Measurements from ENCODE around the gene ZFYVE21. TPM values are rescaled to one million over a fixed set of nuclear protein-coding genes. Genes with fewer than 3 reads are reported as not detected.

The ZFYVE21 gene
- total RNA-seq, 1 experiment from 2014 or later: 59.7 TPM

GRCh38 chr14:103715052-103716000 lies at the start of gene ZFYVE21, which contains the start of gene XRCC3 (continued):
- peak; percentile 49; the same call in 1 of the 2 replicates for TF ChIP-seq ARID4B (CRISPR knock-in tag; IDR thresholded peaks at IDR 0.05; ENCODE audit: borderline replicate concordance)
- TF ChIP-seq ZNF416 (CRISPR knock-in tag; IDR thresholded peaks at IDR 0.05): peak; percentile 90
- TF ChIP-seq MAX (CRISPR knock-in tag; IDR thresholded peaks at IDR 0.05): 0 out of 2 replicates have a peak, but pooled peaks have one; percentile 47
- peak; percentile 96 for TF ChIP-seq SP1 (CRISPR knock-in tag; conservative IDR thresholded peaks at IDR 0.05)
- TF ChIP-seq IRF1 (CRISPR knock-in tag; IDR thresholded peaks at IDR 0.05): no peak
- TF ChIP-seq NFE2L1 (CRISPR knock-in tag; IDR thresholded peaks at IDR 0.05): peak; percentile 84
- TF ChIP-seq CBFB (CRISPR knock-in tag; IDR thresholded peaks at IDR 0.05; ENCODE audit: low read depth): no peak
- TF ChIP-seq FOXP1 (CRISPR knock-in tag; IDR thresholded peaks at IDR 0.05; ENCODE audit: borderline replicate concordance): peak; percentile 69
- peak; percentile 32 for TF ChIP-seq HMGXB4 (CRISPR knock-in tag; IDR thresholded peaks at IDR 0.05)
- TF ChIP-seq USF2 (CRISPR knock-in tag; IDR thresholded peaks at IDR 0.05): peak; percentile 83

GRCh38 chr14:103667671-103668070 lies 47.9 kb upstream of the ZFYVE21 start:
- Mint-ChIP-seq H3K9me3 (no peaks in the 10 kb centered on the region), H3K36me3 (peaks cover 53% of the 10 kb centered on the region), H3K4me3 (no peak overlapping the region), H3K27me3 (ENCODE audit: low read depth) (no peaks in the 10 kb centered on the region), H3K4me1 (no peaks in the 10 kb centered on the region), H3K27ac (no peak overlapping the region)
- ChIA-PET POLR2A (no interaction called here), CTCF (interaction anchor here (1.4 kb wide), 1 partner anchor 12 kb away, joined by 6 read pairs; no protein-coding TSS in a partner anchor)
- DNase-seq (ENCODE audit: low spot score) (no peak), ATAC-seq (no peak)
- no peak for TF ChIP-seq ATF2 (CRISPR knock-in tag; IDR thresholded peaks at IDR 0.05; ENCODE audit: borderline replicate concordance, low read depth)
- no peak for TF ChIP-seq ZNF416 (CRISPR knock-in tag; IDR thresholded peaks at IDR 0.05)
- TF ChIP-seq TCF7 (CRISPR knock-in tag; IDR thresholded peaks at IDR 0.05; ENCODE audit: low read depth): no peak
- no peak for TF ChIP-seq SMAD4 (CRISPR knock-in tag; IDR thresholded peaks at IDR 0.05)
- TF ChIP-seq NR1H2 (CRISPR knock-in tag; IDR thresholded peaks at IDR 0.05): no peak
- TF ChIP-seq ZMAT4 (CRISPR knock-in tag; IDR thresholded peaks at IDR 0.05): no peak
- no peak for TF ChIP-seq PREB (CRISPR knock-in tag; IDR thresholded peaks at IDR 0.05; ENCODE audit: borderline replicate concordance)
- no peak for TF ChIP-seq MAX (CRISPR knock-in tag; IDR thresholded peaks at IDR 0.05)
- no peak for TF ChIP-seq NFYB (CRISPR knock-in tag; conservative IDR thresholded peaks at IDR 0.05; ENCODE audit: low read depth)
- no peak for TF ChIP-seq ATF6 (CRISPR knock-in tag; IDR thresholded peaks at IDR 0.05)
- no peak for TF ChIP-seq GRHL2 (CRISPR knock-in tag; IDR thresholded peaks at IDR 0.05; ENCODE audit: insufficient replicate concordance, severe bottlenecking)
- TF ChIP-seq TEAD1 (CRISPR knock-in tag; IDR thresholded peaks at IDR 0.05): no peak
